ENCODE results near the gene BIRC5. TPM values are rescaled to one million over a fixed set of nuclear protein-coding genes. Genes with fewer than 3 reads are reported as not detected.

BIRC5 gene
- total RNA-seq, 3 donors from 2014 or later = 2.4 to 22.4 (median 4.7) TPM

DNA sequence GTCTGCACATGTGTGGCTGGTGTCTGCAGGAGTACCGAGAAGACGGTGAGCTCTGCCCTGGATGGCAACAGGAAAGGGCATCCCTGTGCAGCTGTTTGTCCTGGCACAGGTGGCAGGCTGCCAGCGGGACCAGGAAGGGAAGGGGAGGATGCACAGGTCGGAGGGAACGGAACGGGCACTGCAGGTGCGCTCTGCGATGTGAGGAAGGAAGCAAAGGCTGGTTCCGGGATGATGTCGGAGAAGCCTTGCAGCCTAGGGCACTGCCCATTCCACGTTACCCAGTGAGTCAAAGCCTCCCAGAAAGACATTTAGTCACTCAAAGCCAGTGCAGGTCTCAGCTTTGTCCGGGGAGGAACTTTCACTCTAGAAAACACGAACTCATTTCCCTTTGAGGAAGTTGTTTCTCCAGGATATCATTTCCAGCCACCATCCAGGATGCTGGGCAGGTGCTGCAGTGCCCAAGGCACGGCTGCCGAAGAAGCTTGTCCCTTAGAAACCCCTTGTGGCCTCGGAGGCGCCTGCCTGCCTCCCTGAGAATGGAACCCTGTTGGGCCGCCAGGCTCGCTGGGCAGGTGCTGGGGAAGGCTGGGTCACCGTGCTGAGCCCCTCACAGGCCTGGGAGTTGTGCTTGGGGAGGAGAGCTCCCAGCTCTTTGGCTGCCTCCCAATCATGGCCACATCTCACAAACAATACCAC is 12.9 kb downstream of the BIRC5 start:
- Histone ChIP-seq H3K4me1 (ENCODE audit: low read depth) (no peaks in the 10 kb centered on the region), H3K36me3 (ENCODE audit: low read depth) (no peaks in the 10 kb centered on the region), H3K4me3 (no peak overlapping the region), H3K9me3 (no peaks in the 10 kb centered on the region)
- intact Hi-C loops (cut with DNase I, micrococcal nuclease) = no loop called here
- peak in 2 of 3 donors; percentile 20 to 62 for DNase-seq
- TF ChIP-seq, protein P1, sequence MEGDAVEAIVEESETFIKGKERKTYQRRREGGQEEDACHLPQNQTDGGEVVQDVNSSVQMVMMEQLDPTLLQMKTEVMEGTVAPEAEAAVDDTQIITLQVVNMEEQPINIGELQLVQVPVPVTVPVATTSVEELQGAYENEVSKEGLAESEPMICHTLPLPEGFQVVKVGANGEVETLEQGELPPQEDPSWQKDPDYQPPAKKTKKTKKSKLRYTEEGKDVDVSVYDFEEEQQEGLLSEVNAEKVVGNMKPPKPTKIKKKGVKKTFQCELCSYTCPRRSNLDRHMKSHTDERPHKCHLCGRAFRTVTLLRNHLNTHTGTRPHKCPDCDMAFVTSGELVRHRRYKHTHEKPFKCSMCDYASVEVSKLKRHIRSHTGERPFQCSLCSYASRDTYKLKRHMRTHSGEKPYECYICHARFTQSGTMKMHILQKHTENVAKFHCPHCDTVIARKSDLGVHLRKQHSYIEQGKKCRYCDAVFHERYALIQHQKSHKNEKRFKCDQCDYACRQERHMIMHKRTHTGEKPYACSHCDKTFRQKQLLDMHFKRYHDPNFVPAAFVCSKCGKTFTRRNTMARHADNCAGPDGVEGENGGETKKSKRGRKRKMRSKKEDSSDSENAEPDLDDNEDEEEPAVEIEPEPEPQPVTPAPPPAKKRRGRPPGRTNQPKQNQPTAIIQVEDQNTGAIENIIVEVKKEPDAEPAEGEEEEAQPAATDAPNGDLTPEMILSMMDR (IDR thresholded peaks at IDR 0.05) = no peak
- ATAC-seq = peak; percentile 75

GRCh38 chr17:78227455-78227916 is 13.4 kb downstream of the BIRC5 start:
- Histone ChIP-seq H3K36me3 (ENCODE audit: low read depth) (no peaks in the 10 kb centered on the region), H3K4me3 (no peak overlapping the region), H3K4me1 (ENCODE audit: low read depth) (no peaks in the 10 kb centered on the region), H3K9me3 (no peaks in the 10 kb centered on the region)
- DNase-seq = no peak
- intact Hi-C loops (cut with DNase I, micrococcal nuclease) = no loop called here
- TF ChIP-seq, protein P1 (IDR thresholded peaks at IDR 0.05) = no peak
- ATAC-seq = no peak

DNA sequence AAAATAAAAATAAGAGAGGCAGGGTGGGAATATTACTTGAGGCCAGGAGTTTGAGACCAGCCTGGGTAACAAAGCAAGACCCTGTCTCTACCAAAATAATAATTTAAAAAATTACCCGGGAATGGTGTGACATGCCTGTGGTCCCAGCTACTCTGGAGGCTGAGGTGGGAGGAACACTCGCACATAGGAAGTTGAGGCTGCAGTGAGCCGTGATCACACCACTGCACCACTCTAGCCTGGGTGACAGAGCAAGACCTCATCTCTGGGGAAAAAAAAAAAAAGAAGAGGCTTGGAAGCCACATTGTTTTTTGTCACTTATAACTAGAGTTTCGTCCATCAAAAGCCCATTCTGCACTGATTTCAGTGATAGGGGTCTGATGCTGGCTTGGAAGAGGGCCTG is 14.1 kb downstream of the BIRC5 start:
- no peaks in the 10 kb centered on the region for H3K4me1 ChIP-seq (ENCODE audit: low read depth)
- TF ChIP-seq, protein P1 (IDR thresholded peaks at IDR 0.05) = no peak
- H3K9me3 ChIP-seq = no peaks in the 10 kb centered on the region
- ATAC-seq (no peak), DNase-seq (no peak)
- intact Hi-C loops (cut with DNase I, micrococcal nuclease) = no loop called here
- no peak overlapping the region for H3K4me3 ChIP-seq
- no peaks in the 10 kb centered on the region for H3K36me3 ChIP-seq (ENCODE audit: low read depth)

DNA sequence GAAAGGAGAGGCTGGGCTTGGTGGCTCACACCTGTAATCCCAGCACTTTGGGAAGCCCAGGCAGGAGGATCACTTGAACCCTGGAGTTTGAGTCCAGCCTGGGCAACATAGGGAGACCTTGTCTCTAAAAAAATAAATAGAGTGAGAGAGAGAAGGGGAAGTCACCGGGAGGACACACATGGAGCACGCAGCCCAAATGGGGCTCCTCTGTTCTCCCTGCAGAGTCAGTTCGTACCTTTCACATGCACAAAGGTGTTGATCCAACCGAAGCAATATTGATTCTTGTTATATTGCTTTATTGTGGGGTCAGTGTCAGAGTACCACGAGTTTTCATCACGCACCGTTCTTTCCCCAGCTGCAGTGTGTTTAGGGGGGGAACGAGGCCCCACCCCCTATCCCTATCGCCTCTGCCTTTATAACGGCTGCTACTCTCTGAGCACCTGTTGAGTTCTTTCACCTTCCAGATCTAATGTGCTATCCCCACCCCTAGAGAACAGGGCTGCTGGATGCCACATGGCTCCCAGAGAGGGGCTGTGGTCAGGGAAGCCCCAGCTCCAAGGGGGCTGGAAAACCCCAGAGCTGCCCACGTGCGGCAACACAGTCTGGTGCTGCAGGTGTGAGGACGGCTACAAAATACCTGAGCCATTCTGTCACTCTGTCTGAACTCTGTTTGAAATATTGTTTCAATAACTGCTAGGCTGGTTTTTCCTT is 16.4 kb downstream of the BIRC5 start:
- Histone ChIP-seq H3K4me3 (no peak overlapping the region), H3K4me1 (ENCODE audit: low read depth) (no peaks in the 10 kb centered on the region), H3K9me3 (no peaks in the 10 kb centered on the region), H3K36me3 (ENCODE audit: low read depth) (no peaks in the 10 kb centered on the region)
- TF ChIP-seq, protein P1 (IDR thresholded peaks at IDR 0.05) = no peak
- ATAC-seq = no peak
- no peak for DNase-seq
- intact Hi-C loops (cut with DNase I, micrococcal nuclease) = no loop called here

DNA sequence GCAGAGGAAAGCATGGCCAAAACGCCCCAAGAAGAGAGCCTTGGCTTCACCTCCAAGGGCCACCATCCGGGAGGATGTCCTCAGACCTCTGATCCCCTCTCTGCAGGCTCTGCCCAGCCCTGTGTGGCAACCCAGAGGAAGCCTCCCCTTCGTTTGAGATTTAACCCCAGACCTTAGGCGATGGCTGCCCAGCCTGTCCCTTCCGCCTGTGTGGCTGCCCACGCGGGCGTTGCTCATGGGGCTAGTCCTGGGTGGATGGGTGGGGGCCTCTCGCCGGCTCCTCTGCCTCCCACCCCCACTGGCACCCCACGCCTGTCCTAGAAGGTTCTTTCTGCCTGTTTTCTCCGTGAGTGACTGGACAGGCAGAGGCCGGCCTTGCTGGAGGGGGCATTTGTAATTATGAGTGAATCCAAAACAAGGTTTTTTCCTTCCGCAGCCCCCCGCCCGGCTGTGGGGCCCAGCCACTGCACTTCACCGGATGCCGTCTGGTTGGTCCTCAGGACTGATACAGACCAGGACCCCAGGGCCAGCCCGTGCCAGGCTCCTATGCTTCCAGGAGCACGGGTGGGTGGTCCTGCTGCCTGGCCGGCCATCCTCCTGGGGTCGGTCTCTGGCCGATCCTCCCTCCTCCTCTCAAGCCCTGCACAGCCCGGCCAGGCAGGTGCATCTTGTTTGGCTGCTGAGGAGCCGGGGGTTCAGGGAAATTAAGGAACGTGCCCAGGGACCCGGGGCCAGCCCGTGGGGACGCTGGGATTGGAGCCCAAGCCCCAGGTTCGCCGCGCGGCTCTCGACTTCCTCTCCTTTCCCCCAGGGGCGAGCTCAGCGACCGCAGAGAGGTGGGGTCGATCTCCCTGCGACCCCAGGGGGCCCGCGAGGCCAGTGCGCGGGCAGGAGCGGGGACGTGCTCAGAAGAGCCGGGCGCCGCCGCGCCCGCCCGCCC is 17.2 kb downstream of the BIRC5 start, which contains the start of gene TMEM235:
TSS of gene TMEM235 (plus strand) at position 636 of the 940 bp plus-strand sequence. CDS start 393 bp downstream, outside the sequence.
- TF ChIP-seq, protein P1 (IDR thresholded peaks at IDR 0.05) = no peak
- DNase-seq = no peak
- no peaks in the 10 kb centered on the region for H3K4me1 ChIP-seq (ENCODE audit: low read depth)
- H3K9me3 ChIP-seq = no peaks in the 10 kb centered on the region
- ATAC-seq = no peak
- no peak within 1 kb of the TSS for H3K4me3 ChIP-seq
- no peaks in the 10 kb centered on the region for H3K36me3 ChIP-seq (ENCODE audit: low read depth)
- intact Hi-C loops (cut with DNase I, micrococcal nuclease) = no loop called here

Data from mucosa of descending colon (tissue), 3 donors.